ENCODE results near the gene UNKL. TPM values are rescaled to one million over a fixed set of nuclear protein-coding genes. Genes with fewer than 3 reads are reported as not detected.
A peak's percentile ranks its signal among the peaks of the same experiment; 100 is the strongest.

UNKL gene
- total and polyA plus RNA-seq, 2 of the 8 experiments (the other 6 are each of a cell fraction or from before 2014, with no cell fraction given) = 25.1 to 31.8 TPM

GRCh38 chr16:1375741-1376410 is 38.6 kb downstream of the UNKL start:
- no peaks in the 10 kb centered on the region for H3K9me3 ChIP-seq (ENCODE audit: insufficient read depth in 2 of 2, low read depth in 1 of 2, low read length in 1 of 2)
- no peak overlapping the region for H4K91ac ChIP-seq (replicated peaks; ENCODE audit: insufficient read length, low read length)
- H3K79me1 ChIP-seq (ENCODE audit: low read depth, low read length) = peaks cover 9% of the 10 kb centered on the region
- 89% methylated on average over 17 of the region's 19 CpGs; no CpG with 5 or more reads in 1 of the 2 experiments for whole genome bisulfite sequencing, 2 experiments (ENCODE audit: extremely low coverage in 1 of 2, insufficient coverage in 1 of 2, insufficient read length in 1 of 2, insufficient replicate concordance in 2 of 2, low coverage in 1 of 2, low lambda C conversion rate in 2 of 2, missing lambda C conversion rate in 1 of 2)
- POLR2A ChIA-PET (ENCODE audit: partially characterized antibody) = interaction anchor here (1.8 to 4.8 kb wide), 2 partner anchors 11 kb away, joined by 10 to 44 read pairs; no protein-coding TSS in a partner anchor
- peaks cover 0 to 11% (median 0%) of the 10 kb centered on the region in 4 experiments; a peak in 1 of 8 replicates for H3K36me3 ChIP-seq (ENCODE audit: control insufficient read depth in 2 of 4, insufficient read depth in 4 of 4, low read length in 3 of 4)
- no peak overlapping the region for H3K18ac ChIP-seq (ENCODE audit: extremely low read depth, low read length)
- H3K27ac ChIP-seq (ENCODE audit: low read depth, low read length) = no peak overlapping the region
- CTCF ChIA-PET (ENCODE audit: partially characterized antibody) = interaction anchor here (1.1 kb wide), 1 partner anchor 15 kb away, joined by 3 read pairs; no protein-coding TSS in a partner anchor
- TF ChIP-seq SIX5 (IDR thresholded peaks at IDR 0.05; ENCODE audit: low read depth, low read length) = no peak
- TF ChIP-seq POLR2AphosphoS5 (IDR thresholded peaks at IDR 0.05; ENCODE audit: low read depth, low read length) = peak; percentile 16; the same call in 1 of the 2 replicates
- H2AK5ac ChIP-seq (ENCODE audit: low read depth, low read length) = no peak overlapping the region
- no peak for DNase-seq (ENCODE audit: low read depth in 1 of 2, low spot score in 2 of 2)
- H3K4me1 ChIP-seq (replicated peaks in 1 of 4; ENCODE audit: control insufficient read depth in 3 of 4, insufficient read depth in 4 of 4, low read length in 3 of 4) = peaks cover 0 to 16% (median 10%) of the 10 kb centered on the region in 4 experiments; a peak in 5 of 7 replicates
- H3K14ac ChIP-seq (ENCODE audit: insufficient read length) = no peak overlapping the region
- H3K23me2 ChIP-seq (ENCODE audit: low read depth, low read length) = peaks cover 12% of the 10 kb centered on the region
- peaks cover 4 to 19% of the 10 kb centered on the region in 2 experiments; a peak in 2 of 4 replicates for H3K79me2 ChIP-seq (ENCODE audit: control insufficient read depth in 1 of 2, insufficient read depth in 2 of 2, low read length in 2 of 2)
- H3K9ac ChIP-seq (replicated peaks in 1 of 4; ENCODE audit: extremely low read depth in 1 of 4, low read depth in 3 of 4, low read length in 3 of 4) = no peak overlapping the region
- H3K23ac ChIP-seq (ENCODE audit: insufficient read length) = no peak overlapping the region
- no peak overlapping the region for H2BK15ac ChIP-seq (ENCODE audit: low read length)
- no peak overlapping the region for H3K56ac ChIP-seq (replicated peaks; ENCODE audit: insufficient read length, low read depth, low read length)
- H2BK20ac ChIP-seq (ENCODE audit: low read length) = no peak overlapping the region
- H3K4me3 ChIP-seq (ENCODE audit: extremely low read depth in 1 of 4, insufficient read depth in 2 of 4, low read depth in 3 of 4, low read length in 4 of 4) = no peak overlapping the region
- FAIRE-seq = no peak
- H4K8ac ChIP-seq (ENCODE audit: extremely low read depth, insufficient read depth, low read length) = no peak overlapping the region
- H4K5ac ChIP-seq (ENCODE audit: insufficient read length, low read depth, low read length) = no peak overlapping the region
- H2BK5ac ChIP-seq (ENCODE audit: low read depth, low read length) = no peak overlapping the region; the same call in 1 of the 2 replicates
- no peak overlapping the region for H2BK12ac ChIP-seq (ENCODE audit: low read depth, low read length)
- H4K20me1 ChIP-seq (replicated peaks in 1 of 2; ENCODE audit: control insufficient read depth in 1 of 2, insufficient read depth in 2 of 2, low read length in 2 of 2) = peaks cover 3 to 23% of the 10 kb centered on the region in 2 experiments
- H3K4me2 ChIP-seq (ENCODE audit: insufficient read depth in 1 of 2, low read depth in 2 of 2, low read length in 2 of 2) = no peak overlapping the region
- no peak overlapping the region for H3K4ac ChIP-seq (replicated peaks; ENCODE audit: insufficient read length, low read depth, low read length)
- H3K27me3 ChIP-seq (replicated peaks in 1 of 4; ENCODE audit: control insufficient read depth in 3 of 4, extremely low read depth in 1 of 4, insufficient read depth in 3 of 4, low read length in 3 of 4) = no peaks in the 10 kb centered on the region
- no peak overlapping the region for H2AFZ ChIP-seq (ENCODE audit: low read length)
- no peak overlapping the region for H2BK120ac ChIP-seq (replicated peaks; ENCODE audit: low read depth, low read length)
